HG03045 (cell line): Measurements from ENCODE around the gene ATRNL1.
"Not testable (repeated sequence)": the region's sequence is repeated elsewhere in the genome, so short reads cannot be mapped to it uniquely, and the experiment has no call there.

Experiments used
- ATAC-seq: cut with Tn5 transposase; IDR thresholded peaks from one replicate; pipeline ENCODE4 v1.9.1; 2021; ENCODE audit warnings: mild to moderate bottlenecking, moderate library complexity; ENCODE audit not compliant: unreplicated experiment

Gene ATRNL1

DNA sequence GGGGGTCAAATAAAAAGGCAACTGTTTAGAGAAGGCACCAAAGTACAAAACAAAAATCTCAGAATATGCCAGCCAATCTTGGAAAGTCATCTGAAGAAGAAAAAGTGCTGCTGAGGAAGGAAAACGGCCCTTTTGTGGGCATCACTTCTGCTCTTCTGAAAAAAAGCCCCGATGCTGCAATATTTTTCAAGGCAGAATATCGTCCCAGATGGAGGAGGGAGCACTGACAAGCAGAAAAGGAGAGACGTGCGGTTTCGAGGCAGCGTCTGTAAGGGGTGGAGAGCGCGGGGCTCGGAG is 959 bp upstream of the ATRNL1 start:
- peak; percentile 8 for ATAC-seq

DNA sequence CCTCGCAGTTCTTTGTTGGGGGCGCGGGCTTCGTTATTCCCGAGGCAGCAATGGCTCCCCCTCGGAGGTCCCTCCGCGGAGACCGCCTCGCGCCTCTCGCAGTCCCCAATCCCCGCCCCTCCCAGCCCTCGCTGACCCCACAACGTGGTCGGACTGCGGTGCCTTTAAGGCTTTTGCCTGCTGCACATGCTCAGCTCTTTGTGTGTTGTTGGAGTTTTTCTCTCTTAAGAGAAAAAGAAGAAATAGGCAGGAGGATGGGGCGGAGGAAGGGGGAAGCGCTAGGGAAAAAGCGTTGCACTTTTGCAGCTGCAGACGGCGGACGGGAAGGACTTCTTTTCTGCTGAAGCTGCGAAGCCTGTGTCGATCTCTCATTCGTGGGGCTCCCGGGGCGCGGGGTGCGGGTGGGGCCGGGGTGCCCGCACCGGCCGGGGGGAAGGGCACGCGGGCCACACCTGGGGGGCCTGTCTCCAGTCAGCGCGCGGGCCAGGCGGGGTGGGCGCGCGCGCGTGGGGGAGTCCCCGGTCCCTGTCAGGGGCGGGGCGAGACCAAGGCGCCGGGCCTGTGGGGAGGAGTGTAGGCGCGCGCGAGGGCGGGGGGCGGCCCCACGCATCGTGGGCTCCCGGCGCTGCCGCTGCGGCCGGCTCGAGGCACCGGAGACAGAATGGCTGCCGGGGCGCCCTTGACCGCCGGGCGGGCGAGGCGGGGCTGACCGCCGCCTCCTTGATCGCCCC is 445 bp upstream of the ATRNL1 start:
- ATAC-seq: peak; percentile 72

DNA sequence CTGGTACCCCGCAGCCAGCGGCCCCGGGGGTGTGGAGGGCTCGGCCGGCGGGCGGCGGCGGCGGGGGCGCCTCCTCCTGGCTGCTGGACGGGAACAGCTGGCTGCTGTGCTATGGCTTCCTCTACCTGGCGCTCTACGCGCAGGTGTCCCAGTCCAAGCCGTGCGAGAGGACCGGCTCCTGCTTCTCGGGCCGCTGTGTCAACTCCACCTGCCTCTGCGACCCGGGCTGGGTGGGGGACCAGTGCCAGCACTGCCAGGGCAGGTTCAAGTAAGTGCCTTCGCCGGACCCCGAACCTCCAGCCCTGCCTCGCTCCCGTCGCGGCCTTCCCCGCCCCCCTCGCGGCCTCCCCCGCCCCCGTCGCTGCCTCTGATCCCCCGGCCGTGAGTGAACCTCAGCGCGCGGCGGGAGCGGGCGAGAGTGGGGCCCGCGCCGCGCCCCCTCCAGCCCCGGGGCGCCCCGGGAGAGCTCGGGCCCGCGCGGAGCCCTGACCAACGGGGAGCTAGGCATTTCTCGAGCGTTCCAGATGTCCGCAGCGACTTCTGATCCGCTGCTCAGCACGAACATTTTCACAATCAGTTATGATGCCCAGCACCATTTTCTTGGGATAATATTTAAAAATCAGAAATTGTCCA is 727 bp downstream of the ATRNL1 start:
- peak; percentile 44 for ATAC-seq

DNA sequence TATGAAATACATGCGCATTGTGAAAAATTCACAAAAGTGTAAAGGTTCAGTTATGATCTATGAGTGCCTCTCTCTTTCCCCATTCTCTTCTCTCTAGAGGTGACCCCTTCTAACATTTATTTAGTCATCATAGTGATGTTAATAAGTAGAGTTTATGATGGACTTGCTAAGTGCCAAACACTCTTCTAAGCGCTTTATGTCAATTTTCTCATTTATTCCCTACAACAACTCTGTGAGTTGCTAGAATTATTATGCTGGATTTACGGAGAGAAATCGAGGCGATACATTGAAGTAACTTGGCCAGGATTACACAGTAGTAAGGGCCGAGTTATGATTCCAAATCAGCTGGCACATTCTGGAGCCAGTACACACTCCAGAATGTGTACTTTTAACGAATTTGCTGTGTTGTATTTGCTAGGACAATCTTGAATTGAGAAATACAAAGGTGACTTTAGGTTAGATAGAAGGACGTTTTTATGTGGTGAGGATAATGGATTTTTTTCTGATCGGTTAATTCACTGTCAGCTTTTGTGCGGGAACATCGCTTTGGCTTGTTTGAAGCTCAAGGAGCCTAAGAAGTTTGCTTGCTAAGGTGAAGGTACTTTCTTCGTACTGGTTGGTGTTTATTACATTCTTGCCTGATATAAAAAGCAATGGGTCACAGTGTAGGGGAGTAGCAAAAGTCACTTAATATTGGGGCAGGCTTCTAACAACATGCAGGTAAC is 1.4 kb downstream of the ATRNL1 start:
- ATAC-seq: no peak

DNA sequence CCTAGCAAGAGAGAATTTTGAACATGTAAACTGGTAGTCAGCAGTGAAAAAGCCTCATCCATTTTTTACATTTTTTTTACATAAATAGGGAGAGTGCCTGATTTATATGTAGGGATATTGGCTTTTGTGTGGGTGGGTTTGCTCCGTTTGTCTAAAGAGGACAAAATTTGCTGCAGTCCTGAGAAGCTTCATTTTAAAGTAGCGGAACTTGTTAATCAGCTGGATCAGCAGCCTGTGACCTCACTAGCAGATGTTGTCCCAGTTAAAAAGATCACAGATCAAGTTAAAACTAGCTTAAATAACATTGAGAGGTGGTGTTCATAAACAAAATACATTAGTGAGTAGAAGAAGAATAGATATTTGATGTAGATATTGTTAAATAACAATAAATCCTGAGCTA is 2.6 kb downstream of the ATRNL1 start:
- ATAC-seq: no peak

DNA sequence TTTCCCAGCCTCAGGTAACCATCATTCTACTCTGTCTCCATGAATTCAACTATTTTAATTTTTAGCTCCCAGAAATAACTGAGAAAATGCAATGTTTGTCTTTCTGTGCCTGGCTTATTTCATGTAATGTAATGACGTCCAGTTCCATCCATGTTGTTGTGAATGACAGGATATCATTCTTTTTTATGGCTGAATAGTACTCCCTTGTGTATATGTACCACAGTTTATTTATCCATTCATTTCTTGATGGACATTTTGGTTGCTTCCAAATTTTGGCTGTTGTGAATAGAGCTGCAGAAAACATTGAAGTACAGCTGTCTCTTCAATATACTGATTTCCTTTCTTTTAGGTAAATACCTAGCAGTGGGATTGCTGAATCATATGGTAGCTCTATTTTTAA is 10.5 kb downstream of the ATRNL1 start:
- ATAC-seq: no peak

DNA sequence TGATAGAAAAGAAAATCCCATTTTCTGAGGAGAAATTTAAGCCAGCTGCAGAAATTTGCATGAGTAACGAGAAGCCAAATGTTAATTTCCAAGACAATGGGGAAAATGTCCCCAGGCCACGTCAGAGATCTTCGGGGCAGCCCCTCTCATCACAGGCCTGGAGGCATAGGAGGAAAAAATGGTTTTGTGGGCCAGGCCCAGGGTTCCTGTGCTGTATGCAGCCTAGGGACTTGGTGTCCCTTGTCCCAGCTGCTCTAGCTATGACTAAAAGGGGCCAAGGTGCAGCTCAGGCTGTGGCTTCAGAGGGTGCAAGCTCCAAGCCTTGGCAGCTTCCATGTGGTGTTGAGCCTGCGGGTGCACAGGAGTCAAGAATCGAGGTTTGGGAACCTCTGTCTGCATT is 12.2 kb downstream of the ATRNL1 start:
- ATAC-seq: not testable (repeated sequence)

DNA sequence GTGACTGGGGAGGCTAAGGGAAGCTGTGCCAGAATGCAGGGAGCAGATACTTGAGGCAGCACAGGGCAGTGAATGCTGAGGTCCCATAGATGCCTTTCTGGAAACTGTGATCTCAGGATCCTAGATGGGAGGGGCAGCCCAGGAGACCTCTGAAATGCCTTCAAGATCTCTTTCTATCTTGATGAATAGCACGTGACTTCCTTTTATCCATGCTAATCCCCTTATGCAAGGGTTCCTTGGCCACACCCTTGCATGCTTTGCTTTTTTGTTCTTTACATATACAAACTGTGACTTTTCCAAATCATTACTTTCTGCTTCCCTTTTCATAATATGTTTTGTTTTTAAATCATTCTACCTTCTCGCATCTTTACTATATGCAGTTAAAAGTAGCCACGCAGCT is 14.7 kb downstream of the ATRNL1 start:
- no peak for ATAC-seq

DNA sequence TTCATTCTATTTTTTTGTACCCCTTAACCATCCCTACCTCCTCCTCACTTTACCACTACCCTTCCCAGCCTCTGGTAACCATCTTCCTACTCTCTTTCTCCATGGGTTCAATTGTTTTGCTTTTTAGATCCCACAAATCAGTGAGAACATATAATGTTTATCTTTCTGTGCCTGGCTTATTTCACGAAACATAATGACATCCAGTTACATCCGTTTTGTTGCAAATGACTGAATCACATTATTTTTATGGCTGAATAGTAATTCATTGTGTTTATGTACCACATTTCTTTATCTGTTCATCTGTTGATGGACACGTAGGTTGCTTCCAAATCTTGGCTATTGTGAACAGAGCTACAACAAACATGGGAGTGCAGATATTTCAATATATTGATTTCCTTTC is 24.1 kb downstream of the ATRNL1 start:
- no peak for ATAC-seq

DNA sequence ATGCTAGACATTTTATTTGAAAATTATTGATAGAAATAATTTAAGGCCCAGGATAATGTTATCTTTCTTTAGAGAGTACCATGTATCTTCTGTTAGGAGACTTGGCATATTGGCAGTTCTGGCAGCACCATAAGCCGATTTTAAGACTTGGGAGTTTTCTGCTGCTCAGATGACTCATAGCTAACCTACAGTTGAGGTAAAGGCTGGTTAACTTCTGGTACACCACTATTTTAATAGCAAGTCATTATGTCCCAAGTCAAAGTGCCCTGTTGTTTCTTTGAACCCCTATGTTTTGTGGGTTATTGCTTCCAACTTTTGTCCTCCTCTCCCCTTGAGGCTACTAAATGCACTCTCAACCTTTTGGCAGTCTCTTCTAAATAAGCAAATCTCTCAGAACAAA is 25.2 kb downstream of the ATRNL1 start:
- ATAC-seq: no peak

DNA sequence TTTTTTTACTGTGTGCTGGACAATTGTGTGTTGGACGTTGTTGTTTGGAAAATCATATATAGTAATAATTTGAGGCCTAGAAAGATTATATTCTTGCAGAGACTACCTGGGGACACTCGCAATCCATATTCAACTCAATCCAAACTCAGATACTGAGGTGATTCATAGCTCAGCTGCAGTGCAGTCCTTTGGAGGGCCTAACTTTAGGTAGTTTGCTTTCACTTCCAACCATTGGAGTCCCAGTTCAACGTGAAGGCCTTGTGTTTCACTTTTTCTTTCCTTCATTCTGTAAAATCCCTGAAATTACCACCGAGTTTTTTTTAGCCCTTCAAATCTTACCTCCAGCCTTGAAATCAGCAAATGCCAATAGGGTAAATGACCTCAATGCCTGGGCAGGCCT is 32.3 kb downstream of the ATRNL1 start:
- ATAC-seq: no peak

DNA sequence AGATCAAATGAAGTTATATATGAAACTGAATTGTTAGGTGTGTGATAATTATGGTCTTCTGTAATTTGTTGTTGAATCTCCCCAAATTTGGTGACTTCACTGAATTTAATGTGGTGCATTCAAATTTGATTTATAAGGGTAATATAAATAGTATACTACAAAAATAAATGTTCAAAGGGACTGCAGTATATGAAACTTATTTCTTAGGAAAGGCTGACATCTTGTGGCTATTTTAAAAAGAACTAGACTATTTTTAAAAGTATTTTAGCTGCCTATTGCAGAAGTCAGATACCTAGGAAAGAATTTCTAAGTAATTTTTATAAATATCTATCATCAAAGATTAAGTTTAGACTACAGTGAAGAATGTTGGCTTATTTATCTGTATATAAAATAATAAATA is 36.6 kb downstream of the ATRNL1 start:
- ATAC-seq: no peak

DNA sequence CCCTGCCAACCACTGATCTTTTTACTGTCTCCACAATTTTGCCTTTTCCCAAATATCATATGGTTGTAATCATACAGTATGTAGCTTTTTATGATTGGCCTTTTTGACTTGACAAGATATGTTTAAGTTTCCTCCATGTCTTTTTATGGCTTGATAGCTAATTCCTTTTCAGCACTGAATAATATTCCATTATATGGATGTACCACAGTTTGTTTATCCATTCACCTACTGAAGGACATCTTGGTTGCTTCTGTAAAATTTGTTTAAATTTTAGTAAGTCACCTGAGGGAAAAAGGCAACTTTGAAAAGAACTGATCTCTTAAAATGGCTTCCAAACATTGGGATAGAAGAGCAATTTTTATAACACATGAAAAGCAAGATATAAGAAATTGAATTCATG is 43.5 kb downstream of the ATRNL1 start:
- ATAC-seq: no peak

DNA sequence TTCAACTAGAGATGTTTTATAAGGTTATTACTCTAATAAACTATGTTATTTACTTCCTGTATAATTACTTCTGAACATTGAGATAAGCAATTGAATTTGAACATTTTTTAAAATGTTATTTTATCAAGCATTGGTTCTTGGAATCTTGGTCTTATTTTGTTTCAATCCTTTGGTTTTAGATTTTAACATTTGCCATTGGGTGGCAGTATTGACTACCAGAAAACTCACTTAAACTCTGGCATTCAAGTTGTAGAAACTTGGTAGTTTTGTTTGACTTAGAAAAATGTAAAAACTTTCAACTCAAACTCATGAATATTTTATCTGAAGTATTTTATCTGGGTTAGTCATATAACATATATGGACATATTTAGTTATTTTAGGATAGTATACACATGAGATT is 48.1 kb downstream of the ATRNL1 start:
- no peak for ATAC-seq

DNA sequence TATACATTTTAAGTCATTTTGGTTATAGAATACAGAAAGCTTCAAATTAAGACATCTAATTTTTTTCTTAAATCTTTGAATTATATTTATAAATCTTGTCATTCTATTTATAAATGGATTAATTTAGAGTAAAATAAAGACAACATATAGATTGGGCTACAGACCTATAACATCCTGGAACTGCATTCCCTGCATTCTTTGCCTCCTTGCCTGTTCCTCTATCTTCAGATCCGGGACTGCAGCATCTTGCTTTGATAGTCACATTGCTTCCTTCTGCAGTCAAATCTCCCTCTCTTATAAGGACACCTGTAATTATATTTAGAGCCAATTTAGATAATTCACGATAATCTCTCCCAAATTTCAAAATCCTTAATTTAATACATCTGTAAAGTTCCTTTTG is 64.2 kb downstream of the ATRNL1 start:
- ATAC-seq: no peak

DNA sequence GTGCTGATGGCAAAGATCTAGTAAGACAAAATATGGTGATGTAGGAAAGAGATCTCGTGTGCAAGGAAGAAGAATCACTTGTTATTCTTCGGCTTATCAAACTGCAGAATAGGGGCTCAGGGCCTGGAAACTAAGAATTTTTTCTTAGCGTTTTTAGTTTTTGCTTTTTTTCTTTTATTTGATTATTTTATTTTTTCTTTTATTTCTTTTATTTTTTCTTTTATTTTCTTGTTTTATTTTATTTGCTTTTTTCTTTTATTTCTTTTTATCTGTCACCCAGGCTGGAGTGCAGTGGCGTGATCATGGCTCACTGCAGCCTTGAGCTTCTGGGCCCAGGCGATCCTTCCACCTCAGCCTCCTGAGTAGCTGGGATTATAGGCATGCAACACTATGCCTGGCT is 70.0 kb downstream of the ATRNL1 start:
- ATAC-seq: no peak

DNA sequence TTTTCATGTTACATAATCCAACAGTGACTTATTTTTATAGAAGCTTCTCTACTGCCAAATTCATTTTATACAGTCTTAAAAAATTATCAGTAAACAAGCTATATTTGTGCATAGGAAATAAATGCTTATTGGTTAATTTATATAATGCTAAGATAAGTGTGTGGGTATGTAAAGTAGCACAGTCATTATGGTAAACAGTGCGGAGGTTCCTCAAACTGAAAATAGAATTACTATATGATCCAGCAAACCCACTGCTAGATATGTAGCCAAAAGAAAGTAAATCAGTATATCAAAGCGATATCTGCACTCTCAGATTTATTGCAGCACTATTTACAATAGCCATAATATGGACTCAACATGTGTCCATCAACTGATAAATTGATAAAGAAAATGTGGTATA is 71.1 kb downstream of the ATRNL1 start:
- no peak for ATAC-seq

DNA sequence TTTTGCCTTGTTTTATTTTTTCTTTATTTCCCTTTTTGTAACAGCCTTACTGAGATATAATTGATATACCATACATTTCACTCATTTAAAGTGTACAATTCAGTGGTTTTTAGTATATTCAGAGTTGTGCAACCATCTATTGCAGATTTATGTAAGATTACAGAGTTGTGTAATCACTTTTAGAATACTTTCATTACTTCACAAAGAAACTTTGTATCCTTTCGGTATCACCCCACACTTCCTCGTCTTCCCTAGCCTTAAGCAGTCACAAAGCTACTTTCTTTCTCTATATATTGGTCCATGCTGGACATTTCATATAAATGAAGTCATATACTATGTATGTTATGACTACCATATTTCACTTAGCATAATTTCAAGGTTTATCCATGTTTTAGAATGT is 74.6 kb downstream of the ATRNL1 start:
- no peak for ATAC-seq

DNA sequence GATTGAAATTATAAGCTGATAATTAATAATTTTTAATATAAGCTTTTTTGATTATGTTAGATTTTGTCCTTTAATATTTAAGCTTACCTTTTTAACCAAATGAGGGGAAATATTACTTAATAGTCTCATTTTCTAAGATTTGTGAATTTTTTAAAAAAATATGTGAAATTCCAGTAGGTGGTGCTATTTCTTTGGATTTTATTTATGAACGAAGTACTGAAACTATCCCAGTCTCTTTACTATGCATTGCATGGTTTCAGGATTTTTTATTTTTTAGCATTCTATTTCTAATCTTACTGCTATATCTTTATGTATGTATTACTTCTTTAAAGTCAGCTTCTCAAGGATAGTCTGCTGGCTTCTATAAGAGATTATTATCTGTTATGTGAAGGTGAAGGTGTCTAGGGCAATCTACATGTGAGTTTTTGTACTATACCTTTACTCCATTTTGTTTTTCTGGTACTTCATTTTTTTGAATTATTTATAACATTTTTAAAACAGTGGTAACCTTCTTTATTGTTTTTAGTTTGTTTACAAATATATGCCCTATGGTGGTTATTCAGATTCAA is 78.3 kb downstream of the ATRNL1 start:
- no peak for ATAC-seq

DNA sequence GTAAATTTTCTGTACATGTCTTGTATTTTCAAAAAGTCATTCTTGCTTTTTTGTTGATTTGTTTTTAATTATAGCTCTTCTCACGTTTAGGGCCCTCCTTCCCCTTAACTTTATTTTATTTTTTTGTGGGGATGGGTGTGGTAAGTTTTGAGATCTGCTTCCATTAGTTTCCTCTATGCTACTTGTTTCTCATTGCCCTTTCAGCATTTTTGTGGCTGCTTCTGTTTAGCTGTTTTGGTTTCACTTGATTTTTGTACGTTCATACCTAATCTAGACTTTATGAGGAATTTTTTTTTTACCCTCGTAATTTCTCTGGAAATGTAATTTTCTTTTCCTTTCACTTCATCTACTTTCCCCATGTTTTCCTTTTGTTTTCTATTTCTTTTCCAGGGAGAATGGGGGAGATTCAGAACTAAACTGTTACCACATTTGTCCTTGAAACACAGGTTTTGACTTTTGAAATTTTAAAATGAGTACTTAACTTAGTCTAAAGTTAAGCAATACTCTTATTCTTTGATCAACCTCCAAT is 80.8 kb downstream of the ATRNL1 start:
- ATAC-seq: no peak

DNA sequence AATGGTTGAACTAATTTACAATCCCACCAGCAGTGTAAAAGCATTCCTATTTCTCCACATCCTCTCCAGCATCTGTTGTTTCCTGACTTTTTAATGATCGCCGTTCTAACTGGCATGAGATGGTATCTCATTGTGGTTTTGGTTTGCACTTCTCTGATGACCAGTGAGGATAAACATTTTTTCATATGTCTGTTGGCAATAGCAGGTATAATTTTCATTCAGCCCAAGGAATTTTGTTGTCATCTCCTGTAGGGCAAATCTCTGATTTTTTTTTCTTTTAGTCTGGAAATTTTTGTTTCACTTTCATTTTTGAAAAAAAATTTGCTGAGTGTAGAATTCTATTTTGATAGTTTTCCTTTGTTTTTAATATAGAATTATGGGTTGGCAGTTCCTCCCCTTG is 114.1 kb downstream of the ATRNL1 start:
- ATAC-seq: not testable (repeated sequence)

DNA sequence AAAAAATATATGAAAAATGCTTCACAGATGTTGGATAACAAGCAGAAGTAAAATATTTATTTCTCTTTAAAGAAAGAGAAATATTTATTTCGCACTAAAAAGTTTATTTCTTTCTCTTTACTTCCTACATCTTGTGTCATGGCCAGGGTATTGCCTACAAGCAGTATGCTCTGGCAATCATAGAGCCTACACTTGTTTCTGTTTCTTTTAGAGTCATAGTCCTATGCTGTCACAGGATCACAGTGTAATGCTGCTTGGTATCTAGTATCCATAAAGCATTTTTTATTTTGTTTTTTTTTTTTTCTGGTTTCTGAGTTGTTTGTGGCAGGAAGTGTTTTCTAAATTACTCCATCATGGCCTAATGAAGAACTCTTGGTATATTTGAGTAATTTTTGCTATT is 116.0 kb downstream of the ATRNL1 start:
- ATAC-seq: no peak
